DMS79 (cell line): ENCODE results near the gene AIG1.
"Not testable (repeated sequence)": the region's sequence is repeated elsewhere in the genome, so short reads cannot be mapped to it uniquely, and the experiment has no call there.

Experiments
- DNase-seq: peaks from one replicate; lab custom pipeline; 2025; lab: John Stamatoyannopoulos, UW

AIG1 gene

DNA sequence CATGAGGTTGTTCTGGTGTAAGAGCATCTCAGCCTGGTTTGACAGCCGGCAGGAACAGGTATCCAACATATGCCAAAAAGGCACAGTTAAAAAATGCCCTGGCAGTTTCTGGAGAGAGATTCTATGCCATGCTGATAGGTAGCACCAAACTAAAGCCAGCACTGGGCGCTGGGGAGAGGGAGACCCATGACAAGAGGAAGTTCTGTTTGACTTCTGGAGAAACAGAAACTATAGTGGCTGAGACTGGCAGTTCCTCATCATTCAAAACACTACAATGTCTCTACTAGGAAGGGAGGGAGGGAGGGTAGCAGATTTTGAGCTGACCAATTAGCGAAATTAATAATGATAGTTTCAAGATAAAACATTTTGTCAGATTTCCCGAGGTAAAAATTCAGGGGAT lies 215.7 kb downstream of the AIG1 start:
- DNase-seq: no peak

GRCh38 chr6:143279385-143279784 lies 218.7 kb downstream of the AIG1 start:
- DNase-seq: no peak

DNA sequence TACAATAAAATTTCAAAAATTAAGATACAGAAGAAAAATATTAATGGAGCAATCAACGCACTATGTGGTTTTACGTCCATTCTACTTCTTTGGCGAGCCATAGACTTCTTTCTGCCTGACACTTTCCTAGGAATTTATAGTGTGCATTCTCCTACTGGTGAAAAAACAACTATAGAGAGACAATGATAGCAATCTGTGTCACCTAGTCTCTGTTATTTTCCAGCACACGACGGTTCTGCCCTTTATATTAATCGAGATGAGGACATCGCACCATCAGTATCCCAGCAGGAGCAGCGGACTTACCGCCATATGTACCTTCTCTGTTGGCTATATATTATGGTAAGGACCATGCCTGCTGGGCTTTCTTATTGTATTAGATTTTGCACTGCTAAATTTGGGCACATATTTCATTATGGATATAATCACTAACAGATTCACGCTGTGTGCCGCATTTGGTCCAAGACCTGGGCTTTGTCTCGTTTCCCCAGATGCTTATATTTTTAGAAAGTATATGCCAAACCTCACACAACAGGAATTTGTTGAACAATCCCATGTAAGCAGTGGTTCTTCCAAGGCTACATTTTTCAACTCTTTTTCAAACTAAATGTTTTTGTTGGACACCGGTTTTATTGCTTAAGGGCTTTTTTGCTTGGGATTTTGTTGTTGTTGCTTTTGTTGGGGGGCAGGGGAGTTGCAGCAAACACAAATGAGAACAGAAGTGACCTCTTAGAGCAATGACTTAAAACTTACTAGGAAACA lies 223.4 kb downstream of the AIG1 start:
- no peak for DNase-seq

GRCh38 chr6:143286251-143286795 lies 225.6 kb downstream of the AIG1 start:
- no peak for DNase-seq

- DNase-seq: no peak
Measured at GRCh38 chr6:143288923-143289322, 228.2 kb downstream of the AIG1 start.

GRCh38 chr6:143290206-143290605 lies 229.5 kb downstream of the AIG1 start:
- DNase-seq: no peak

GRCh38 chr6:143293523-143293922 lies 232.8 kb downstream of the AIG1 start:
- DNase-seq: no peak

DNA sequence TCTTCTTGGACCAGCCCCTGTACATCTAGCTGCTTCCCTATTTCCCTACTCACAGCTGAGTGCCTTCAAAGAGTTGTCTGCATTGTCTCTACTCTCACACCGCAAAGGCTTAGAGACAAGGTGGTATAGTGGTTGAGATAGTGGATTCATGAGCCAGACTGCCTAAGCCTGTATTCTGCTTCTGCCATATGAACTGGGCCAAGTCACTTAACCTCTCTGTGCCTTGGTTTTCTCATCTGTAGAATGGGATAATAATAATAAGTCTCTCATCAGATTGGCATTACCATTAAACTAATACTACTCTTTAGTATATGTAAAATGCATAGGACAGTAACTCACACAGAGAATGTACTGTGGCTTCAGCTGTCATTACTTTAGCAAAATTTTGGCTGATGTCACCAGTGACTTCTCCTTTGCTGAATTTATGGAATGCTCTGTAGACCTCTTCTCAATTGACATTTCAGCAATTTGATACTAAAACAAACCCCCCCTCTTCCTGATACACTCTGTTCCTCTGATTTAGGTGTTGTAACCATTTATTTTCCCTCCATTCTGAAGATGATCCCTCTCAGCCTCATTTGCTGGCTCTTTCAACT lies 233.7 kb downstream of the AIG1 start:
- no peak for DNase-seq

DNA sequence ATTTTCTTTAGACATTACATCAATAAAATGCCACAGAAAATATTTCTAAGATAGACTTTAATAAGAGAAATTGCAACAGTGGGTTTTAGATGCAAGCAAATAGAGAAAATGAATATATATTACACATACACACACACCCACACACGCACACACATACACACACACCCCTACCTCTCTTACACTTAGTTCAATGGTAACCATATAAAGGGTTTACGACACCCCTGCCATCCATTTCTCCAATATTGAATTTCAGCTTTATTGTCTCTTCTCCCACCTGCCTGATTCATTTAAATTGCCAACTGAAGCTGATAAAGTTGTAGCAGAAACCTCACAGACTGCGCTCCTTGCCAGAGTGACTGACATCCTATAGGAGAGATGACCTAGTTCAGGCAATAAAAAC lies 235.2 kb downstream of the AIG1 start:
- no peak for DNase-seq

- no peak for DNase-seq
Measured at GRCh38 chr6:143298071-143298470, 237.4 kb downstream of the AIG1 start.

DNA sequence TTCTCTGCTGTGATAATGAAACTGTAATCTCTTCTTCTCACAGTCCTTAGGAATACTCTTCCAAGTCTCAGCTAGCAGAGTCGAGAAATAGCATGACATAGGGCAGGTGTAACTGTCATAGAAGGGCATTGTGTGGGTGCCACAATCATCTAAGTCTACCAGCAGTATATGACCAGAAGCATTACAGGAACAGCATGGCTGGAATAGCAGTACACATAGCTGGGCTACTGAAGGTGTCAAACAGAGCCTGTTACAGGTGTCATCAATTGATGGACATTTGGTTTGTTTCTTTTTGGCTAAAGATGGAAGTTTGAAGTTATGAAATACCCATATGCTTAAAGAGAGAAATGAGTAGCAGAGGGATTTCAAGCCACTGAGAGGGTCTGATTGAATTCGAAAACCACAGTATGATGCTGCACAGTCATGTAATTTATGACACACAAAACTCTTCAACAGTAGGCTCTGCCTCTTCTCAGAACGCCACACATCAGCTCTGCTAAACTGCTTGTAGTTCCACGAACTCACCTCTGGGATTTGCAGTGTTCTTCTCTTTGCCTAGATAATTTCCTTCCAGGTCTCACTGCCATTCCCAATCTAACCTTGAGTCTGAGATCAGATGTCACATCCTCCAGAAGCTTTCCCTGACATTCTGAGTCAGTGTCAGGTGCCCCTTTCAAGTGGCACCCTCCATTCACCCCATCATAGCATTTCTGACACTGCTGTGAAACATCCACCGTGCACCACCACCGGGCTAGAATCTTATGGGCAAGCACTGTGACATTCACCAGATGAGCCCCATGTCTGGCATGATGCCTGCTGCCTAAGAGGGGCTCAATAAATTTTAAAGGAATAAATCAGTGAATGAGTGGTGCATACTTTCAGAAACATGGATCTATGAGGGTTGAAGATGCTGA lies 238.8 kb downstream of the AIG1 start:
- no peak for DNase-seq

DNA sequence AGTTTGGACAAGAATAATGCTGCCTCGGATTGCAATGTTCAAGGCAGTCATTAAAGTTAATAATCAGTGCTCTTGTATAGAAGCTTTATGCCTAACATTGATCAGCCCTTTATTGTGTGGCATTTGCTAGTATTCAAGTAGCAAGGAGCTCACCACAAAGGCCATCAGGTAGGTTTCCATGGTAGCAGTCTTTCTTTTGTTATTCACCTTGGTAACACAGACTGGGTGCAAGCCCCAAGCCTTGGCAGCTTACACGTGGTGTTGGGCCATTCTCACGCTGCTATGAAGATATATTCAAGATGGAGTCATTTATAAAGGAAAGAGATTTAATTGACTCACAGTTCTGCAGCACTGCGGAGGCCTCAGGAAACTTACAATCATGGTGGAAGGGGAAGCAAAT lies 240.5 kb downstream of the AIG1 start:
- no peak for DNase-seq

GRCh38 chr6:143307760-143308159 lies 247.1 kb downstream of the AIG1 start:
- not testable (repeated sequence) for DNase-seq

- no peak for DNase-seq
Measured at GRCh38 chr6:143313163-143313562, 252.5 kb downstream of the AIG1 start.

DNA sequence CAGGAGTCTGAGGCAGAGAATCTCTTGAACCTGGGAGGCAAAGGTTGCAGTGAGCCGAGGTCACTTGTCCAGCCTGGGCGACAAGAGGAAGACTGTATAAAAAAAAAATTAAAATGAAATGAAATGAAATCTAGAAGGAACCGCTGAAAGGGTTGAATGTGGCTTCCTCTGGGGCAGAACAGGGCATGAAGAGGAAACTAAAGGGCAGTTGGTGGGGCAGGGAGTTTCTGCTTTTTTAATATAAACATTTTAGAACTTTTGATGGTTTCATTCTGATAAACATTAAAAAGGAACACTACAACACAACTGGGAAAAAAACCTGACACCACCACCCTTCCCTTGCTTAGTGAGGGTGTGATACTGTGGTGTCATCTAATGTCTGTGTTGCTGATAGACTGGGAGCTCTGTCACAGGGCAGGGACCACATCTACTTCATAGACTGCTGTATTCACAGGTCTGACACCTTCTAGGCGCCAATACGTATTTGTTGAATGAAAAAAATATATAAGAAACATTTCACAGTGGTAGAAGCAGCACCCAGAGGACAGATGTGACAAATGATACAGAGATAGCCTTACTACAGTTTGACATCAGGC lies 260.9 kb downstream of the AIG1 start:
- no peak for DNase-seq

DNA sequence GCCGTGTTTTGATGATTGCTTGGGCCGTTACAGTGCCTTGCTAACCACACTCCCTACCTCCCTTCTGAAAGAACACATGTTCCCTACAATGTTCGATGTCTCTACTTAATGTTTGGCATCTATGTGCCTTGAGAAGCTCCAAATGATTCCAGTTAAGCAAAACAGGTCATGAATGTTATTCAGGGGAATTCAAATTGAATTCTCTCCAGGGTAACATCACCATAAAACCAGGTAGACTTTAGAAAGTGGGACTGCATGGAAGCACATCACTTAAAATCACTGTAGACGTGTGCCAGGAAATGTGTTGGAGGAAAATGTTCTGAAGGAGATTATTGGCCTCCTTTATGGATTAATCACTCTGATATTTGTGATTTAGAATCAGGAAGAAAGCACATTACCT lies 261.7 kb downstream of the AIG1 start:
- no peak for DNase-seq

- DNase-seq: no peak
Measured at GRCh38 chr6:143323729-143324470, 263.2 kb downstream of the AIG1 start.

GRCh38 chr6:143325379-143326140 lies 264.9 kb downstream of the AIG1 start:
- DNase-seq: no peak

- DNase-seq: no peak
Measured at GRCh38 chr6:143328876-143329275, 268.2 kb downstream of the AIG1 start.

DNA sequence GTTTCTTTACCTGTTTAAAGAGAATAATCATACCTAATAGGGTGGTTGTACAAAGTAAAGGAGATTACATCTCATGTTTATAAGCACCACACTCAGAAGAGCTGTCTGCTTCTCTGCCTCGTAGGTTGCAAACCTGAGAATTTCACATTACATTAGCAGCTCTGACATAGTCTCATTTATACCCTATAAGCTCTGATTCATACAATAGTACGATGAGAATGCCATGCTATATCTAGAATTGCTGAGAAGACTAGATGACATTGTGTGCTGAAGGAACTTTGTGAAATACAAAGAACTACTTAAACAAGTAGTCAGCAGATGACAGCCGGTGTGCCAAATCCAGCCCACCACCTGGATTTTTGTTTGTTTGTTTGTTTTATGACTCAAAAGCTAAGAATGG lies 268.6 kb downstream of the AIG1 start:
- DNase-seq: no peak

- DNase-seq: no peak
Measured at GRCh38 chr6:143331362-143331761, 270.7 kb downstream of the AIG1 start.
